HG03565 (cell line): ENCODE data around the gene WNT7B.

Source experiments
- ATAC-seq: cut with Tn5 transposase; IDR thresholded peaks from one replicate; pipeline ENCODE4 v1.9.1; 2021; ENCODE audit warnings: mild to moderate bottlenecking, moderate library complexity; ENCODE audit not compliant: unreplicated experiment

Gene WNT7B

GRCh38 chr22:45974498-45974897 lies 2.5 kb downstream of the WNT7B start:
- ATAC-seq = no peak

- no peak for ATAC-seq
These were observed 4.1 kb downstream of the WNT7B start for GRCh38 chr22:45972889-45973253.

- ATAC-seq = no peak
These were observed 4.7 kb downstream of the WNT7B start for GRCh38 chr22:45972091-45972888.

- no peak for ATAC-seq
These were observed 5.4 kb downstream of the WNT7B start for GRCh38 chr22:45971408-45972028.

GRCh38 chr22:45970705-45971407 lies 6.1 kb downstream of the WNT7B start:
- no peak for ATAC-seq

GRCh38 chr22:45969801-45970470 lies 7.0 kb downstream of the WNT7B start:
- no peak for ATAC-seq

GRCh38 chr22:45969414-45969799 lies 7.6 kb downstream of the WNT7B start:
- no peak for ATAC-seq

- ATAC-seq = no peak
These were observed 8.1 kb downstream of the WNT7B start for GRCh38 chr22:45968751-45969413.

- no peak for ATAC-seq
These were observed 8.8 kb downstream of the WNT7B start for GRCh38 chr22:45968003-45968650.

GRCh38 chr22:45966895-45967365 lies 10.0 kb downstream of the WNT7B start:
- ATAC-seq = no peak

GRCh38 chr22:45966320-45966894 lies 10.6 kb downstream of the WNT7B start:
- ATAC-seq = no peak

- no peak for ATAC-seq
These were observed 11.4 kb downstream of the WNT7B start for GRCh38 chr22:45965563-45965962.

- ATAC-seq = no peak
These were observed 11.9 kb downstream of the WNT7B start for GRCh38 chr22:45964926-45965527.

- no peak for ATAC-seq
These were observed 12.6 kb downstream of the WNT7B start for GRCh38 chr22:45964372-45964771.

GRCh38 chr22:45963821-45964220 lies 13.1 kb downstream of the WNT7B start:
- no peak for ATAC-seq

GRCh38 chr22:45962756-45963324 lies 14.1 kb downstream of the WNT7B start:
- ATAC-seq = no peak

GRCh38 chr22:45962434-45962718 lies 14.6 kb downstream of the WNT7B start:
- ATAC-seq = no peak

- ATAC-seq = no peak
These were observed 15.1 kb downstream of the WNT7B start for GRCh38 chr22:45961679-45962433.
